OCI-LY7 (cell line): ENCODE data around the gene TMCC1. TPM values are rescaled to one million over a fixed set of nuclear protein-coding genes. Genes with fewer than 3 reads are reported as not detected.

Source experiments
- BruUV-seq: library from RNA; stranded (reverse); fragments of 400-500 nt; replicated peaks from 2 replicates; lab custom pipeline; 2021; lab: Mats Ljungman, UMichigan
- CTCF ChIA-PET: fragments of 300-600 bp; sonication (Branson Sonifier 250); formaldehyde crosslinking; loops from one replicate; lab custom pipeline; 2022; ENCODE audit warnings: antibody characterized with exemption; ENCODE audit not compliant: unreplicated experiment; lab: Charles Lee
- POLR2A ChIA-PET: fragments of 300-600 bp; sonication (Branson Sonifier 250); formaldehyde crosslinking; loops from one replicate; lab custom pipeline; 2022; ENCODE audit warnings: antibody characterized with exemption; lab: Charles Lee
- DNase-seq: peaks from one replicate; pipeline ENCODE4 v3.0.0-alpha.2; 2015; ENCODE audit warnings: low spot score
- H2AFZ ChIP-seq: fragments of 200-600 bp; sonication (generic), shearing (Covaris generic); 2 replicates; pipeline ENCODE4 v1.6.1; 2014; ENCODE audit warnings: mild to moderate bottlenecking, antibody characterized with exemption, low read length, moderate library complexity
- H3K27ac ChIP-seq: fragments of 200-600 bp; sonication (generic); 2 replicates; pipeline ENCODE4 v1.5.1; 2014; ENCODE audit warnings: mixed run types, low read depth, mild to moderate bottlenecking, moderate library complexity, low read length, inconsistent platforms; ENCODE audit not compliant: poor library complexity, severe bottlenecking
- H3K36me3 ChIP-seq: fragments of 200-600 bp; sonication (generic); 2 replicates; pipeline ENCODE4 v1.6.1; 2014; ENCODE audit warnings: mild to moderate bottlenecking, antibody characterized with exemption, low read length, moderate library complexity, mixed read lengths; ENCODE audit not compliant: insufficient read depth
- H3K4me1 ChIP-seq: fragments of 200-600 bp; sonication (generic); 2 replicates; pipeline ENCODE4 v1.5.1; 2014; ENCODE audit warnings: mild to moderate bottlenecking, low read length; ENCODE audit not compliant: insufficient read depth, poor library complexity, severe bottlenecking
- H3K4me2 ChIP-seq: fragments of 200-600 bp; sonication (generic); 2 replicates; pipeline ENCODE4 v1.6.1; 2014; ENCODE audit warnings: mild to moderate bottlenecking, low read length
- H3K4me3 ChIP-seq: fragments of 200-600 bp; sonication (generic); 2 replicates; pipeline ENCODE4 v1.5.1; 2014; ENCODE audit warnings: mild to moderate bottlenecking, low read depth, low read length; ENCODE audit not compliant: poor library complexity, severe bottlenecking
- H3K79me2 ChIP-seq: fragments of 200-600 bp; sonication (generic); 2 replicates; pipeline ENCODE4 v1.6.1; 2016; ENCODE audit warnings: low read depth, mild to moderate bottlenecking, low read length, moderate library complexity, mixed read lengths; ENCODE audit not compliant: insufficient read depth
- H3K9me2 ChIP-seq: fragments of 200-600 bp; sonication (generic); 2 replicates; pipeline ENCODE4 v1.6.1; 2016; ENCODE audit warnings: mild to moderate bottlenecking, low read length, mixed read lengths; ENCODE audit not compliant: insufficient read depth
- H3K9me3 ChIP-seq: fragments of 200-600 bp; sonication (generic); 2 replicates; pipeline ENCODE4 v1.6.1; 2014; ENCODE audit warnings: mild to moderate bottlenecking, mixed run types, low read length, mixed read lengths
- H4K20me1 ChIP-seq: fragments of 200-600 bp; sonication (generic); 2 replicates; pipeline ENCODE4 v1.6.1; 2014; ENCODE audit warnings: mild to moderate bottlenecking, antibody characterized with exemption, low read length, moderate library complexity, mixed read lengths; ENCODE audit not compliant: insufficient read depth
- EZH2phosphoT487 ChIP-seq: fragments of 200-600 bp; sonication (generic); IDR thresholded peaks from 2 replicates; pipeline ENCODE4 v1.6.1; 2018; ENCODE audit warnings: low read depth, borderline replicate concordance, mild to moderate bottlenecking, mixed run types, antibody characterized with exemption, low read length, moderate library complexity, mixed read lengths
- intact Hi-C: fragments of 100-400 bp; cut with micrococcal nuclease; formaldehyde crosslinking; loops from one replicate; pipeline ENCODE4 v1.10.0; 2022; ENCODE audit not compliant: unreplicated experiment
- total RNA-seq, 2 experiments: library from RNA; depleted of rRNA in 1 of 2; stranded (reverse); fragments of >200 nt in 1 of 2; shearing (Covaris generic) in 1 of 2; gene quantifications; 2 replicates each; pipeline ENCODE4 v1.2.3, GENCODE V29; 2014 to 2022
- TF ChIP-seq, protein P1 (sequence below): fragments of 200-600 bp; sonication (generic); conservative IDR thresholded peaks from 2 replicates; pipeline ENCODE4 v1.5.1; 2014; ENCODE audit warnings: mild to moderate bottlenecking, antibody characterized with exemption, low read length, moderate library complexity, mixed read lengths

TMCC1 gene
- total RNA-seq, 2 experiments from 2014 or later = 31.7 to 38.8 TPM

DNA sequence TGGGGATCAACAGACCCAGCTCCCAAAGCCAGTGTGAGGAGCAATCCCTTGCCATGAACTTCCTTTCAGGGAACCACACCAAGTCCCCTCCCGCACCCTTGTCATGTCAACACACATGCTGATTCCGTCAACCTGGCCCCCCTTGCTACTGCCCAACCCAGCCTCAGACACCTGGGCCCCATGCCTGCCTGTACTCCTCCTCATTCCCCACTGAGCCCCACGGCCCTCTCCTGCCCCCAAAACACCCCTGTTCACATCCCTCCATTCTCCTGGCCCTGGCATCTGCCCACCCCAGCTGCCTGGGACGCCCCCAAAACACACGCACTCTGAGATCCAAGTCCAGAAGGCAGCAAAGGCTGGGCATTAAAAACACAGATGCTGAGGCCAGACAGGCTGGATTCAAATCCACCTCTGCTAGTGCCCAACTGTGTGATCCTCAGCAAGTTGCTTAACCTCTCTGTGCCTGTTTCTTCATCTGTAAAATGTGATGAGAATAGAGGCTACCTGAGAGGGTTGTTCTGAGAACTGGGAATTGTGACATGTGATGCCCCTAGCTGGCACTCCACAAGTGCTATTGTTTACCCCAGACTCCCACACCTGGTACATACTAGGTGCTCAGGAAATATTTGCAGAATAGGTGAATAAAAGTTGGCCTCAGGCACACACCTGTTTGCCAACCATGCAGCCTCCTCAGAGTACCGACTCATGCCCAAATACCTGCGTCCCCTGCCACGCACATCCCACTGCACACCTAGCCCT is 289.3 kb downstream of the TMCC1 start:
- Histone ChIP-seq H3K4me3 (no peak overlapping the region), H3K4me1 (no peaks in the 10 kb centered on the region), H3K9me2 (no peaks in the 10 kb centered on the region), H3K36me3 (no peaks in the 10 kb centered on the region), H3K9me3 (no peaks in the 10 kb centered on the region), H2AFZ (no peak overlapping the region), H3K4me2 (no peak overlapping the region), H3K27ac (no peak overlapping the region), H4K20me1 (no peaks in the 10 kb centered on the region), H3K79me2 (no peaks in the 10 kb centered on the region)
- CTCF ChIA-PET = no interaction called here
- TF ChIP-seq, protein P1, sequence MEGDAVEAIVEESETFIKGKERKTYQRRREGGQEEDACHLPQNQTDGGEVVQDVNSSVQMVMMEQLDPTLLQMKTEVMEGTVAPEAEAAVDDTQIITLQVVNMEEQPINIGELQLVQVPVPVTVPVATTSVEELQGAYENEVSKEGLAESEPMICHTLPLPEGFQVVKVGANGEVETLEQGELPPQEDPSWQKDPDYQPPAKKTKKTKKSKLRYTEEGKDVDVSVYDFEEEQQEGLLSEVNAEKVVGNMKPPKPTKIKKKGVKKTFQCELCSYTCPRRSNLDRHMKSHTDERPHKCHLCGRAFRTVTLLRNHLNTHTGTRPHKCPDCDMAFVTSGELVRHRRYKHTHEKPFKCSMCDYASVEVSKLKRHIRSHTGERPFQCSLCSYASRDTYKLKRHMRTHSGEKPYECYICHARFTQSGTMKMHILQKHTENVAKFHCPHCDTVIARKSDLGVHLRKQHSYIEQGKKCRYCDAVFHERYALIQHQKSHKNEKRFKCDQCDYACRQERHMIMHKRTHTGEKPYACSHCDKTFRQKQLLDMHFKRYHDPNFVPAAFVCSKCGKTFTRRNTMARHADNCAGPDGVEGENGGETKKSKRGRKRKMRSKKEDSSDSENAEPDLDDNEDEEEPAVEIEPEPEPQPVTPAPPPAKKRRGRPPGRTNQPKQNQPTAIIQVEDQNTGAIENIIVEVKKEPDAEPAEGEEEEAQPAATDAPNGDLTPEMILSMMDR = no peak
- TF ChIP-seq EZH2phosphoT487 = no peak
- intact Hi-C loops = no loop called here
- DNase-seq = no peak
- BruUV-seq = no TSS peak
- POLR2A ChIA-PET = no interaction called here

DNA sequence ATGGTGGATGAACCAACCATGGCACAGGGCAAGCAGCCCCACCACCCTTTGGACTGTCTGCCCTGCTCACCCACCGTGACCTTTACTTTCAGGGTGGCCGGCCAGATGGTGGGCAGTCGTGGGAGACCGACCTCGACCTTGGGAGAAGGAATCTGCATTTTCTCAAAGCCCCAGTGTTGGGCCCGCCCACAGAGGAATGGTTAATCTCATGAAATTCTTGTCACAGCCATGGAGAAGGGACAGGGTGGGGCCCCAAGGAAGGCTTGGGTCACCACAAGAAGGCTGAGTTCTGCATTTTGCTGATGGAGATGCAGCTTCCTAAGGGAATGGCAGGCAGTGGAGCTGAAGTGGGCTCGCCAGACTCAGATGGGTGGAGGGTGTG is 290.0 kb downstream of the TMCC1 start:
- BruUV-seq = no TSS peak
- no peaks in the 10 kb centered on the region for H3K9me3 ChIP-seq
- H3K79me2 ChIP-seq = no peaks in the 10 kb centered on the region
- ChIA-PET CTCF (no interaction called here), POLR2A (no interaction called here)
- H3K4me1 ChIP-seq = no peaks in the 10 kb centered on the region
- H3K9me2 ChIP-seq = no peaks in the 10 kb centered on the region
- DNase-seq = no peak
- no peaks in the 10 kb centered on the region for H4K20me1 ChIP-seq
- no peak overlapping the region for H3K27ac ChIP-seq
- no peak overlapping the region for H2AFZ ChIP-seq
- no peak for TF ChIP-seq EZH2phosphoT487
- TF ChIP-seq, protein P1 = no peak
- intact Hi-C loops = no loop called here
- H3K36me3 ChIP-seq = no peaks in the 10 kb centered on the region
- no peak overlapping the region for H3K4me2 ChIP-seq
- H3K4me3 ChIP-seq = no peak overlapping the region
